Right lobe of liver (tissue), 6 donors: ENCODE data around the gene PRMT6. TPM values are rescaled to one million over a fixed set of nuclear protein-coding genes. Genes with fewer than 3 reads are reported as not detected.

Experiments used
- ATAC-seq, 4 donors: fragments of 200-7000 bp; cut with Tn5 transposase; one replicate each; pipeline ENCODE4 v1.9.1; 2020; ENCODE audit warnings: mild to moderate bottlenecking in 4 of 4, moderate library complexity in 4 of 4
- DNase-seq, 3 donors: peaks; one replicate each; pipeline ENCODE4 v3.0.0-alpha.2; 2020
- H3K27ac ChIP-seq, 3 donors: fragments of 200-600 bp; one replicate each; pipeline ENCODE4 v1.8.0; 2022
- H3K27me3 ChIP-seq, 2 donors: fragments of 200-600 bp; one replicate each; pipeline ENCODE4 v1.8.0; 2022
- H3K36me3 ChIP-seq, 4 donors: fragments of 200-600 bp; sonication (generic) in 1 of 4; one replicate each; pipeline versions ENCODE4 v1.5.1 to v1.8.0; 2017 to 2022; ENCODE audit warnings: control low read depth in 1 of 4
- H3K4me1 ChIP-seq, 4 donors: fragments of 200-600 bp; sonication (generic) in 1 of 4; one replicate each; pipeline versions ENCODE4 v1.5.1 to v1.8.0; 2017 to 2022; ENCODE audit warnings: control low read depth in 1 of 4
- H3K4me3 ChIP-seq, 3 donors: fragments of 200-600 bp; one replicate each; pipeline ENCODE4 v1.8.0; 2022
- H3K9me3 ChIP-seq, 4 donors: fragments of 200-600 bp; sonication (generic) in 1 of 4; one replicate each; pipeline versions ENCODE4 v1.5.1 to v1.8.0; 2017 to 2022; ENCODE audit warnings: control low read depth in 1 of 4
- CTCF ChIP-seq, 4 donors: fragments of 200-600 bp in 3 of 4; fragments of 450-650 bp in 1 of 4; IDR thresholded peaks; one replicate each; pipeline versions ENCODE4 v1.5.1 to v1.8.0; 2016 to 2022; ENCODE audit warnings: antibody characterized with exemption in 4 of 4, mild to moderate bottlenecking in 2 of 4
- POLR2A ChIP-seq: fragments of 450-650 bp; IDR thresholded peaks from one replicate; pipeline ENCODE4 v1.6.1; 2017; ENCODE audit warnings: antibody characterized with exemption, mild to moderate bottlenecking
- WGBS: methylation state at CpG from one replicate; pipeline ENCODE4 v1.1.6; 2018; ENCODE audit warnings: low coverage, low lambda C conversion rate; ENCODE audit not compliant: insufficient coverage; ENCODE audit errors: missing lambda C conversion rate; 5-methylcytosine and 5-hydroxymethylcytosine counted together
- intact Hi-C, 2 donors: fragments of 100-400 bp; cut with DNase I; formaldehyde crosslinking; loops; one replicate each; pipeline versions ENCODE4 v1.11.2 to v1.14.1; 2022
- long read RNA-seq: library from polyadenylated mRNA; unstranded; transcript quantifications from one replicate; pipeline ENCODE4 v2.0.0, GENCODE V29; 2019
- total RNA-seq, 6 experiments: library from RNA; depleted of rRNA in 2 of 6; stranded (reverse); fragments of >200 nt in 2 of 6; fragmentation: NEBNext Ultra II Directional in 3 of 6; extraction: Animal tissue kit (Norgen Biotek cat#: 25700) in 3 of 6; gene quantifications; one replicate each; pipeline versions ENCODE4 v1.1.0 to v1.2.4, GENCODE V29; 2016 to 2023
- donor health status: DM: no; HTN: yes; CAD: no.
- donor health status: DM: no; HTN: no; CAD: no.
- donor health status: DM: no; HTN: no; CAD: no.
- donor health status: DM: no; HTN: yes; CAD: no.
- donor health status: DM: no; HTN: yes; CAD: no.

Gene PRMT6
- 10 to 100 TPM in 2 of 6 experiments, 1 to 10 TPM in 3, under 1 TPM in 1; 0.97 to 12.7 (median 5.4) TPM for total RNA-seq
- long read RNA-seq: 0 reads

- TF ChIP-seq POLR2A (peak; percentile 64), CTCF (IDR thresholded peaks at IDR 0.05) (no peak)
- no peaks in the 10 kb centered on the region for H3K36me3 ChIP-seq
- intact Hi-C loops: no loop called here
- WGBS: under 1% methylated on average over 26 of the region's 73 CpGs
- H3K4me1 ChIP-seq: peaks cover 0 to 6% (median 0%) of the 10 kb centered on the region in 4 donors
- ATAC-seq: peak; percentile 82 to 95 (median 88)
- peak within 1 kb of the TSS in 2 of 3 donors; percentile 66 to 70 for H3K27ac ChIP-seq
- peak within 1 kb of the TSS; percentile 59 to 84 (median 70) for H3K4me3 ChIP-seq
- H3K27me3 ChIP-seq: no peaks in the 10 kb centered on the region
- H3K9me3 ChIP-seq: no peaks in the 10 kb centered on the region
- peak; percentile 77 to 85 (median 80) for DNase-seq
Observed at GRCh38 chr1:107056426-107057196, at the start of gene PRMT6. Gene PRMT6 (plus strand): TSS chr1:107056674. CDS start chr1:107056716, 42 bp downstream.

- Histone ChIP-seq H3K27me3 (no peaks in the 10 kb centered on the region), H3K27ac (no peak overlapping the region), H3K4me1 (no peaks in the 10 kb centered on the region), H3K4me3 (no peak overlapping the region), H3K9me3 (no peaks in the 10 kb centered on the region), H3K36me3 (no peaks in the 10 kb centered on the region)
- 58% methylated on average over 3 of the region's 3 CpGs for WGBS
- no peak for DNase-seq
- no peak for TF ChIP-seq POLR2A
- intact Hi-C loops: no loop called here
- ATAC-seq: no peak
Observed at GRCh38 chr1:107009281-107009680, 47.2 kb upstream of the PRMT6 start.

GRCh38 chr1:107010582-107010981 lies 45.9 kb upstream of the PRMT6 start:
- no peak overlapping the region for H3K27ac ChIP-seq
- no peak for DNase-seq
- TF ChIP-seq POLR2A (no peak), CTCF (IDR thresholded peaks at IDR 0.05) (no peak)
- intact Hi-C loops: no loop called here
- no peak for ATAC-seq
- H3K4me3 ChIP-seq: no peak overlapping the region
- no peaks in the 10 kb centered on the region for H3K9me3 ChIP-seq
- no peaks in the 10 kb centered on the region for H3K36me3 ChIP-seq
- H3K27me3 ChIP-seq: no peaks in the 10 kb centered on the region
- 46% methylated on average over 3 of the region's 3 CpGs for WGBS
- no peaks in the 10 kb centered on the region for H3K4me1 ChIP-seq

- Histone ChIP-seq H3K27ac (no peak overlapping the region), H3K4me3 (no peak overlapping the region), H3K9me3 (no peaks in the 10 kb centered on the region), H3K4me1 (no peaks in the 10 kb centered on the region), H3K36me3 (no peaks in the 10 kb centered on the region), H3K27me3 (no peaks in the 10 kb centered on the region)
- no peak for DNase-seq
- no peak for ATAC-seq
- intact Hi-C loops: no loop called here
- 37% methylated on average over 3 of the region's 3 CpGs for WGBS
- no peak for TF ChIP-seq POLR2A
- no peak for TF ChIP-seq CTCF (IDR thresholded peaks at IDR 0.05)
Observed at GRCh38 chr1:107016376-107016978, 40.0 kb upstream of the PRMT6 start.

- no peaks in the 10 kb centered on the region for H3K27me3 ChIP-seq
- no peak overlapping the region for H3K27ac ChIP-seq
- H3K4me1 ChIP-seq: no peaks in the 10 kb centered on the region
- intact Hi-C loops: no loop called here
- DNase-seq: no peak
- H3K4me3 ChIP-seq: no peak overlapping the region
- WGBS: 50% methylated on average over 5 of the region's 5 CpGs
- TF ChIP-seq POLR2A (no peak), CTCF (IDR thresholded peaks at IDR 0.05) (no peak)
- no peak for ATAC-seq
- no peaks in the 10 kb centered on the region for H3K36me3 ChIP-seq
- no peaks in the 10 kb centered on the region for H3K9me3 ChIP-seq
Observed at GRCh38 chr1:107018445-107018844, 38.0 kb upstream of the PRMT6 start.
